ENCODE measurements around the gene APOBEC4.

GRCh38 chr1:183600634-183601033 lies 52.5 kb downstream of the APOBEC4 start:
- TF ChIP-seq CTCF (IDR thresholded peaks at IDR 0.05) (no peak), POLR2AphosphoS5 (IDR thresholded peaks at IDR 0.05) (no peak)
